IMR-90 (cell line): Measurements from ENCODE around the gene S1PR5. TPM values are rescaled to one million over a fixed set of nuclear protein-coding genes. Genes with fewer than 3 reads are reported as not detected.

ENCODE experiments used
- ATAC-seq: fragments of 200-7000 bp; cut with Tn5 transposase; 2 replicates; pipeline ENCODE4 v1.9.1; 2020; ENCODE audit warnings: low read depth, mild to moderate bottlenecking, moderate library complexity
- BruUV-seq: library from RNA; stranded (reverse); fragments of 400-500 nt; replicated peaks from 2 replicates; lab custom pipeline; 2021; lab: Mats Ljungman, UMichigan
- CTCF ChIA-PET: fragments of 300-600 bp; formaldehyde crosslinking; extraction: SDS; loops from one replicate; lab custom pipeline; 2021; ENCODE audit warnings: antibody characterized with exemption; lab: Yijun Ruan, JAX
- POLR2A ChIA-PET: fragments of 300-600 bp; sonication (Branson Sonifier 250); formaldehyde crosslinking; loops from one replicate; lab custom pipeline; 2022; ENCODE audit warnings: antibody characterized with exemption; ENCODE audit not compliant: unreplicated experiment; lab: Charles Lee
- DNase-seq: peaks from one replicate; pipeline ENCODE4 v3.0.0; 2013
- H2AFZ ChIP-seq: replicated peaks from 2 replicates; pipeline ENCODE3; 2013; ENCODE audit warnings: low read length, mild to moderate bottlenecking; ENCODE audit not compliant: poor library complexity
- H2AK5ac ChIP-seq: 2 replicates; pipeline ENCODE4 v1.6.1; 2013; ENCODE audit warnings: low read depth, low read length, inconsistent platforms
- H2AK9ac ChIP-seq: replicated peaks from 2 replicates; pipeline ENCODE3; 2013; ENCODE audit warnings: mild to moderate bottlenecking, low read depth, low read length, moderate library complexity; ENCODE audit not compliant: poor library complexity
- H2BK120ac ChIP-seq: 2 replicates; pipeline ENCODE4 v1.6.1; 2013; ENCODE audit warnings: low read depth, low read length, inconsistent platforms
- H2BK15ac ChIP-seq: 3 replicates; pipeline ENCODE4 v1.6.1; 2013; ENCODE audit warnings: low read depth, low read length, inconsistent platforms
- H2BK20ac ChIP-seq: 2 replicates; pipeline ENCODE4 v1.6.1; 2013; ENCODE audit warnings: low read depth, mild to moderate bottlenecking, inconsistent platforms, low read length, moderate library complexity
- H2BK5ac ChIP-seq: 2 replicates; pipeline ENCODE4 v1.6.1; 2013; ENCODE audit warnings: mild to moderate bottlenecking, low read depth, low read length, inconsistent platforms; ENCODE audit not compliant: poor library complexity, severe bottlenecking
- H3K14ac ChIP-seq: replicated peaks from 2 replicates; pipeline ENCODE4 v1.6.1; 2013; ENCODE audit warnings: low read depth, low read length, inconsistent platforms
- H3K18ac ChIP-seq: 2 replicates; pipeline ENCODE4 v1.6.1; 2013; ENCODE audit warnings: low read depth, low read length, control low read depth
- H3K23ac ChIP-seq: 2 replicates; pipeline ENCODE4 v1.6.1; 2013; ENCODE audit warnings: low read depth, low read length, inconsistent platforms
- H3K27ac ChIP-seq: 2 replicates; pipeline ENCODE4 v1.5.1; 2013; ENCODE audit warnings: mild to moderate bottlenecking, control low read depth, low read length; ENCODE audit not compliant: insufficient read depth
- H3K27me3 ChIP-seq: 2 replicates; pipeline ENCODE4 v1.6.1; 2013; ENCODE audit warnings: low read length; ENCODE audit not compliant: control insufficient read depth, insufficient read depth
- H3K36me3 ChIP-seq: 2 replicates; pipeline ENCODE4 v1.6.1; 2013; ENCODE audit warnings: low read length, mixed read lengths; ENCODE audit not compliant: control insufficient read depth, insufficient read depth
- H3K4ac ChIP-seq: 2 replicates; pipeline ENCODE4 v1.6.1; 2013; ENCODE audit warnings: low read depth, low read length, inconsistent platforms
- H3K4me1 ChIP-seq: 2 replicates; pipeline ENCODE4 v1.6.1; 2013; ENCODE audit warnings: low read length, mixed read lengths; ENCODE audit not compliant: control insufficient read depth, insufficient read depth
- H3K4me2 ChIP-seq: 2 replicates; pipeline ENCODE4 v1.6.1; 2013; ENCODE audit warnings: low read depth, mild to moderate bottlenecking, control low read depth, low read length, moderate library complexity
- H3K4me3 ChIP-seq: 2 replicates; pipeline ENCODE4 v1.5.1; 2013; ENCODE audit warnings: low read depth, mild to moderate bottlenecking, control low read depth, low read length, moderate library complexity; ENCODE audit not compliant: insufficient read depth
- H3K56ac ChIP-seq: 2 replicates; pipeline ENCODE4 v1.6.1; 2013; ENCODE audit warnings: low read length, inconsistent platforms; ENCODE audit not compliant: insufficient read depth; ENCODE audit errors: extremely low read depth
- H3K79me1 ChIP-seq, 2 experiments: 2 replicates each; pipeline ENCODE4 v1.6.1; 2013; ENCODE audit warnings: low read length in 2 of 2, inconsistent platforms in 1 of 2, low read depth in 1 of 2
- H3K9ac ChIP-seq: 2 replicates; pipeline ENCODE4 v1.6.1; 2013; ENCODE audit warnings: low read depth, low read length, control low read depth
- H3K9me1 ChIP-seq: 2 replicates; pipeline ENCODE4 v1.6.1; 2013; ENCODE audit warnings: low read length, inconsistent platforms; ENCODE audit not compliant: insufficient read depth
- H3K9me3 ChIP-seq: 2 replicates; pipeline ENCODE4 v1.6.1; 2013; ENCODE audit warnings: low read length; ENCODE audit not compliant: control insufficient read depth, insufficient read depth
- H4K20me1 ChIP-seq: 2 replicates; pipeline ENCODE4 v1.6.1; 2013; ENCODE audit warnings: low read length, inconsistent platforms; ENCODE audit not compliant: insufficient read depth
- H4K5ac ChIP-seq: 2 replicates; pipeline ENCODE4 v1.6.1; 2013; ENCODE audit warnings: mild to moderate bottlenecking, low read depth, low read length, control low read depth
- H4K8ac ChIP-seq, 2 experiments: 2 replicates each; pipeline ENCODE4 v1.6.1; 2013; ENCODE audit warnings: low read depth in 2 of 2, low read length in 2 of 2, control low read depth in 1 of 2, inconsistent platforms in 1 of 2
- H4K91ac ChIP-seq: 2 replicates; pipeline ENCODE4 v1.6.1; 2013; ENCODE audit warnings: low read depth, low read length, inconsistent platforms; ENCODE audit not compliant: insufficient read depth
- CEBPB ChIP-seq: IDR thresholded peaks from 2 replicates; pipeline ENCODE4 v1.6.1; 2012; ENCODE audit warnings: low read depth, low read length, improper control_type of control experiment
- CHD1 ChIP-seq: IDR thresholded peaks from 2 replicates; pipeline ENCODE4 v1.6.1; 2012; ENCODE audit warnings: low read depth, low read length, improper control_type of control experiment
- FOS ChIP-seq: fragments of 150-350 bp; IDR thresholded peaks from 2 replicates; pipeline ENCODE4 v1.6.1; 2016; ENCODE audit warnings: low read depth, low read length
- MAFK ChIP-seq: IDR thresholded peaks from 2 replicates; pipeline ENCODE4 v1.6.1; 2012; ENCODE audit warnings: low read depth, low read length, improper control_type of control experiment
- MAZ ChIP-seq: IDR thresholded peaks from 2 replicates; pipeline ENCODE4 v1.6.1; 2012; ENCODE audit warnings: low read depth, mild to moderate bottlenecking, low read length, improper control_type of control experiment, moderate library complexity, borderline replicate concordance
- NFE2L2 ChIP-seq: fragments of 150-350 bp; IDR thresholded peaks from 2 replicates; pipeline ENCODE4 v1.6.1; 2016; ENCODE audit warnings: low read depth, mild to moderate bottlenecking, low read length
- POLR2A ChIP-seq: IDR thresholded peaks from 2 replicates; pipeline ENCODE4 v1.6.1; 2012; ENCODE audit warnings: mild to moderate bottlenecking, low read depth, low read length
- RAD21 ChIP-seq: IDR thresholded peaks from 2 replicates; pipeline ENCODE4 v1.6.1; 2012; ENCODE audit warnings: low read length, improper control_type of control experiment
- RCOR1 ChIP-seq: IDR thresholded peaks from 2 replicates; pipeline ENCODE4 v1.6.1; 2012; ENCODE audit warnings: mild to moderate bottlenecking, low read length, improper control_type of control experiment; ENCODE audit not compliant: insufficient replicate concordance
- RFX5 ChIP-seq: IDR thresholded peaks from 2 replicates; pipeline ENCODE4 v1.8.0; 2012; ENCODE audit warnings: low read depth, mild to moderate bottlenecking, low read length, moderate library complexity
- USF2 ChIP-seq: fragments of 150-350 bp; IDR thresholded peaks from 2 replicates; pipeline ENCODE4 v1.6.1; 2017; ENCODE audit warnings: mild to moderate bottlenecking, antibody characterized with exemption, low read length, low read depth
- WGBS, 2 experiments: methylation state at CpG; one replicate each; pipeline versions ENCODE4 v1.1.5 to v1.1.7; 2013; ENCODE audit warnings: missing lambda C conversion rate in 2 of 2; ENCODE audit not compliant: insufficient read length in 1 of 2; ENCODE audit errors: extremely low coverage in 2 of 2; 5-methylcytosine and 5-hydroxymethylcytosine counted together
- dilution Hi-C: fragments of 300-500 bp; cut with HindIII; formaldehyde crosslinking; loops from one replicate; pipeline ENCODE4 v1.14.3; 2018; ENCODE audit warnings: low sequenced_read_pairs; ENCODE audit not compliant: unreplicated experiment
- in situ Hi-C: fragments of 300-500 bp; cut with MboI; formaldehyde crosslinking; loops from 3 replicates; pipeline ENCODE4 v1.14.3; 2019; ENCODE audit warnings: low sequenced_read_pairs, inconsistent platforms, mixed read lengths
- intact Hi-C: fragments of 100-400 bp; cut with micrococcal nuclease; formaldehyde crosslinking; loops from 2 replicates; pipeline ENCODE4 v1.10.0; 2022
- polyA plus RNA-seq, 3 experiments: library from polyadenylated mRNA; depleted of rRNA; stranded (reverse); fragments of >200 nt; gene quantifications; 2 replicates each; pipeline ENCODE4 v1.2.3, GENCODE V29; 2012; ENCODE audit warnings: low replicate concordance in 1 of 3
- total RNA-seq: library from RNA; depleted of rRNA; stranded (reverse); fragments of >200 nt; gene quantifications from 2 replicates; pipeline ENCODE4 v1.2.3, GENCODE V29; 2012
- TF ChIP-seq, protein P1 (sequence below): conservative IDR thresholded peaks from 2 replicates; pipeline ENCODE4 v1.5.1; 2012; ENCODE audit warnings: mild to moderate bottlenecking, low read depth, low read length, improper control_type of control experiment

The S1PR5 gene
- total and polyA plus RNA-seq, 2 of the 4 experiments (the other 2 are of a cell fraction): 0.36 to 0.55 TPM

DNA sequence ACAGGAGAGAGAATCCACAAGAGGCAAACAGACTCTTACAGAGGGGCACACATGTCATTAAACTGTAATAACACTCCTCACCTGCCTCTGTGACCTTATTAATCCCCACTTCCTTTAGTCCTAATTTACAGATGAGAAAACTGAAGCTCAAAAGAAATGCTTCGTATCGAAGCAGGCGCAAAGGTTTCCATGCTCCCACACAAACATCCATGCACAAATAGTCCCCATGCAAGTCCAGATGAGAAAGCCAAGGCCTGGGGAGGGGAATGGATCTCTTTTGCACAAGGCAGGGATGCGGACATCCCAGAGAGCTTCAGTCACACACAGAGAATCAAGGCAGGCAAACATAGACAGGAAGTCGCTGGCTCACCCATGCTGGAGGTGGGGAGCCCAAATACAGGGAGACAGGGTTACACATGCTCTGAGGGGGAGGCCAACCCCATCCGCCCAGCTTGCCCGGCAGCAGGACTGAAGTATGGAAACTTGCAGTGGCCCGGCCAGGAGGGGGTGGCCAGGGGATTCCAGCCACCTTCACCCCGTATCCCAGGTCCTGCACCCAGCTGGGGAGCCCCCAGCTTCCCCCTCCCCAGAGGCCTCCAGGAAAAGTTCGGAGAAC lies 468 bp downstream of the S1PR5 start (continued):
- TF ChIP-seq, protein P1, sequence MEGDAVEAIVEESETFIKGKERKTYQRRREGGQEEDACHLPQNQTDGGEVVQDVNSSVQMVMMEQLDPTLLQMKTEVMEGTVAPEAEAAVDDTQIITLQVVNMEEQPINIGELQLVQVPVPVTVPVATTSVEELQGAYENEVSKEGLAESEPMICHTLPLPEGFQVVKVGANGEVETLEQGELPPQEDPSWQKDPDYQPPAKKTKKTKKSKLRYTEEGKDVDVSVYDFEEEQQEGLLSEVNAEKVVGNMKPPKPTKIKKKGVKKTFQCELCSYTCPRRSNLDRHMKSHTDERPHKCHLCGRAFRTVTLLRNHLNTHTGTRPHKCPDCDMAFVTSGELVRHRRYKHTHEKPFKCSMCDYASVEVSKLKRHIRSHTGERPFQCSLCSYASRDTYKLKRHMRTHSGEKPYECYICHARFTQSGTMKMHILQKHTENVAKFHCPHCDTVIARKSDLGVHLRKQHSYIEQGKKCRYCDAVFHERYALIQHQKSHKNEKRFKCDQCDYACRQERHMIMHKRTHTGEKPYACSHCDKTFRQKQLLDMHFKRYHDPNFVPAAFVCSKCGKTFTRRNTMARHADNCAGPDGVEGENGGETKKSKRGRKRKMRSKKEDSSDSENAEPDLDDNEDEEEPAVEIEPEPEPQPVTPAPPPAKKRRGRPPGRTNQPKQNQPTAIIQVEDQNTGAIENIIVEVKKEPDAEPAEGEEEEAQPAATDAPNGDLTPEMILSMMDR: no peak
- TF ChIP-seq CHD1: no peak
- TF ChIP-seq RFX5: no peak
- no peak for TF ChIP-seq RCOR1

GRCh38 chr19:10516064-10516385 lies 1.2 kb downstream of the S1PR5 start:
- peaks cover 49% of the 10 kb centered on the region for H3K27me3 ChIP-seq
- H3K23ac ChIP-seq: no peak overlapping the region
- no peak overlapping the region for H2AK9ac ChIP-seq
- H3K9ac ChIP-seq: no peak overlapping the region
- no peak overlapping the region for H2BK15ac ChIP-seq
- no peak overlapping the region for H3K27ac ChIP-seq
- no peaks in the 10 kb centered on the region for H3K9me3 ChIP-seq
- in situ Hi-C loops: no loop called here
- H4K91ac ChIP-seq: no peak overlapping the region
- no peak overlapping the region for H3K18ac ChIP-seq
- no peak overlapping the region for H2AFZ ChIP-seq
- POLR2A ChIA-PET: no interaction called here
- H3K4me1 ChIP-seq: peaks cover 4% of the 10 kb centered on the region
- no peaks in the 10 kb centered on the region for H3K36me3 ChIP-seq
- no peak overlapping the region for H4K5ac ChIP-seq
- BruUV-seq: no TSS peak
- intact Hi-C loops: no loop called here
- H4K20me1 ChIP-seq: no peaks in the 10 kb centered on the region
- H3K4me2 ChIP-seq: no peak overlapping the region
- no peak overlapping the region for H4K8ac ChIP-seq
- TF ChIP-seq RCOR1 (no peak), RAD21 (no peak), NFE2L2 (no peak), USF2 (no peak), FOS (no peak), POLR2A (no peak), CEBPB (no peak), MAFK (no peak), MAZ (no peak)
- TF ChIP-seq, protein P1: no peak
- H3K56ac ChIP-seq: no peak overlapping the region
- 87% methylated on average over 3 of the region's 5 CpGs; no CpG with 5 or more reads in 1 of the 2 experiments for whole genome bisulfite sequencing, 2 experiments
- no peak for ATAC-seq
- H2BK120ac ChIP-seq: no peak overlapping the region
- dilution Hi-C loops: no loop called here
- no peak overlapping the region for H2BK5ac ChIP-seq
- H2BK20ac ChIP-seq: no peak overlapping the region
- no peak overlapping the region for H3K4me3 ChIP-seq
- H3K14ac ChIP-seq: no peak overlapping the region
- H3K4ac ChIP-seq: no peak overlapping the region
- no peaks in the 10 kb centered on the region for H3K79me1 ChIP-seq
- H2AK5ac ChIP-seq: no peak overlapping the region
- no peaks in the 10 kb centered on the region for H3K9me1 ChIP-seq
- CTCF ChIA-PET: interaction anchor here (1.7 kb wide), 1 partner anchor 10 kb away, joined by 4 read pairs; no protein-coding TSS in a partner anchor
- no peak for DNase-seq
